Stimulated activated CD4-positive, alpha-beta T cell treated with anti-CD3 and anti-CD28 coated beads, Interleukin-1b, Interleukin-23, amount 100 ng/mL, for 1 hour (primary cell): ENCODE results near the gene ADSS1.

Experiments
- DNase-seq, 2 donors: peaks; one replicate each; pipeline ENCODE4 v3.0.0-alpha.2; 2020; ENCODE audit warnings: low read depth in 2 of 2

Gene ADSS1

DNA sequence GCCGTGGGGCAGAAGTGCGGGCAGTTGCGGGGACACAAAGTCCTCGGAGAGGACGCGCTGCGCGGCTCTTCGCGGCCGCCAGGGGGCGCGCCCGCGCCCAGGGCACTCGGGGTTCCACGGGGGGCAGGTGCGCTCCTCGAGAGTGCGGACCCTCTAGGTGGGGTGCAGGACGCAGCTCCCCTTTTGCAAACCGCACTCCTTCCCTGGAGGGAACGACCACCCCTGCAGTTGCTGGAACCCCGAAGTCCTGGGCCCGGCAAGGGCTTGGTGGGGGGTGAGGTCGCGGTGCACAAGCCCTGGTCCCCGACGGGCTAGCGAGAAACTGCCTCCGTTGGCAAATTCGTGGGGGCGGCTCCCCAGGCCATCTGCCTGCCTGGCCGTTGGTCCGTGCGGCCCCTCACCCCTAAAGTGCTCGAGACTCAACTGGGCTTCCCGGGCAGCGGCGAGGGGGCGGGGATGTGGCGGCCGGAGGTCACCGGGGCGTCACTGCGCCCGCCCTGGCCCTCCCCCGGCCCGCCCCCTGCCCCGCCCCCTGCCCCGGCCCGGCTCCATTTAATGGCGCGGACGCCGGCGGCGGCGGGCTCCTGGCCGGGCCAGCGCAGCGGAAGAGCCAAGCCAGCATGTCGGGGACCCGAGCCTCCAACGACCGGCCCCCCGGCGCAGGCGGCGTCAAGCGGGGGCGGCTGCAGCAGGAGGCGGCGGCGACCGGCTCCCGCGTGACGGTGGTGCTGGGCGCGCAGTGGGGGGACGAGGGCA, at the start of gene ADSS1:
Gene ADSS1 (plus strand): TSS at position 579 of the 756 bp plus-strand sequence. CDS start 42 bp downstream, at position 621.
- DNase-seq = peak in 1 of 2 donors; percentile 23

- DNase-seq = no peak
These were observed 48.6 kb upstream of the ADSS1 start for GRCh38 chr14:104675447-104675846.

DNA sequence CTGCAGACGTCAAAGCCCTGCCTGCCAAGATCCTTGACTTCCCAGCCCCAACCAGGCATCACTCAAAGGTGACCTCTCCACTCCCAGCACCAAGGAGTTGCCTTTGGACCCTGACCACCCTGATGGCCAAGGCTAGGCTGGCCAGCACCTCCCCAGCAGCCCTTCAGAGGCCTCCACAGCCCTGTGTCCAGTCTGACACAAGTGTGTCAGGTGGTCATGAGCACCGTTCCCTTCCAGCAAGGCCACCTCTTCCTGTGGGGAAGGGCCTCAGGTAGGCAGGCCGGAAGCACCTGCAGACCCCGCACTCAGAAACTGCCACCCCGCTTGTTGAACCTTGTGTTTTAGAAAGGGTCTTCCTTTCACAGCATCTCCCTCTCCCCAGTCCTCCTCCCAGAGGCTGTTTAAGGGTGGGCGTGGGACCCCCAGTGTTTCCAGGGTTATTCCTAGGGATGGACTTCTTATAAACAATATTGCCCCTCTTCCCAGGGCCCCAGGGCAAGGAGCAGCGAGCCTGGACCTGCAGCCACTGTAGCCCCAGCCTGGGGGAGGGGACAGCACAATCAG, 47.8 kb upstream of the ADSS1 start:
- DNase-seq = no peak

DNA sequence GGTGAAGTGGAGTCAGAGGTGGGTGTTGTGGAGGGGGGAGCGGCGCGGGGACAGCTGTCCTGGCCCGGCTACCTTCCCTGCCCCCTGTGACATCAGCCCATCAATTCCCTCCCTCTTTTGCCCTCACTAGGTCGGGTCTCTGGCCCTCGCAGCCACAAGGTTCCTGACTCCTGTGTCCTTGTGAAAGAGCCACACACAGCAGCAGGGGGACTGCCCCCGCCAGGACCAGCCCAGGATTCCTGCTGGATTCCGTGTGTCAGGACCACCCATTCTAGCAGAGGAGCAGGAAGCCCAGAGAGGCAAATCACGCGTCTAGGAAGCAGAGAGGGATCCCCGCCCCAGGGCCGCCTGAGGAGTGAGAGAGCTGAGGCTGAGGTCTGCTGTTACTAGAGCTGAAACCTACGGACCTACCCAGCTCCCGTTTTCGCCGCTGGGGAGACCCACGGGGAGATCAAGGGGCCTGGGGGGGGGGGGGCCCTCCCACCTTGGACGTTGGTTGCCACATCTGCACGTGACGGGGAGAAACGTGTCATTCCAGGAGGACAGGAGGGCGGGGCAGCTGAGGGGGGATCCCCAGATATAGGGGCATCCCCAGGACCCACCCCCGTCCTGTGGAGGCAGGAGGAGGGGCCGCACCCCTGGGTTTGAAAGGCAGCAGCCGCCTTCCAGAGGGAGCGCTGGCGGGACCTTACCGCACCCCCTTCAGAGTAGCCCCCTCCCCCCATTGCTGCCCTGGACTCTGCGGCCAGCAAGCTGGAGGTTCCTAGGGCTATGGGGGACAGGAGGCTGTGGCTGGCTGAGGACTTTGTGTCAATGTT, 47.1 kb upstream of the ADSS1 start:
- peak in 1 of 2 donors; percentile 46 for DNase-seq

- peak; percentile 42 to 53 for DNase-seq
These were observed 46.3 kb upstream of the ADSS1 start for GRCh38 chr14:104677512-104678332.

- no peak for DNase-seq
These were observed 45.7 kb upstream of the ADSS1 start for GRCh38 chr14:104678346-104678745.

DNA sequence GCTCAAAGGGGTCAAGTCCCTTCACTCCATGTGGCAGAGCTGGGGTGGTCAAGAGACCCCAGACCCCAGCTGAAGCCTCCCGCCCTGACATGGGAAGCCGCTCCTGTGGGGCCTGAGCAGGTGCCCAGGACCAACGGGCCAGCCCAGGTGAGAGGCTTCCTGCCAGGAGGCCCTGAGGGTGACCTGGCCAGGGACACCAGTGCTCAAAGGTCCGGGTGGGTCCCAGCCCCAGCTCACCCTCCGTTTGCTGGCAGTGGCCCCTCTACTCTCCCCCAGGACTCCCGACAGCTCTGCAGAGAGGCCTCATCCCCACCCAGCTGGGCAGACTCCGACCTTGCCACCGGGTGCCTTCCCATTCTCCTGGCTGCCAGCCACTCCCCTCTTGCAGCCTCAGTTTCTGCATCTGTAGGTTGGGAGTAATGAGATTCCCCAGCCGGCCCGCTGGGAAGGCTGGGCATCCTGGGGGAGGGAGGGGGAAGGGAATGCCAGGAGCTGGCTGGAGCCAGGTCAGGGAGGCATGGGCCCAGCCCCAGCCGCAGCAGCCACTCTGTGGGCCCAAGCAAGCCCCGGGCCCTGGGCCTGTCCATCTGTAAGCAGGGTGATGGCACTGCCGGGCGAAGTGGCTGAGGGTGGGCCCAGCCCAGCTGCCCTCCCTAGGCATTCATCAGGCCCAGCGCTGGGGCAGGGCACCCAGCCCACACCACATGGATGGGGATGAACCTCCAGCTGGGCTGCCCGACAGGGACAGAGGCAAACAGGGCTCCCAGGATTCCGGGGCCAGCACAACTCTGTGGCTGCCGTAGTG, 44.9 kb upstream of the ADSS1 start:
- DNase-seq = no peak

DNA sequence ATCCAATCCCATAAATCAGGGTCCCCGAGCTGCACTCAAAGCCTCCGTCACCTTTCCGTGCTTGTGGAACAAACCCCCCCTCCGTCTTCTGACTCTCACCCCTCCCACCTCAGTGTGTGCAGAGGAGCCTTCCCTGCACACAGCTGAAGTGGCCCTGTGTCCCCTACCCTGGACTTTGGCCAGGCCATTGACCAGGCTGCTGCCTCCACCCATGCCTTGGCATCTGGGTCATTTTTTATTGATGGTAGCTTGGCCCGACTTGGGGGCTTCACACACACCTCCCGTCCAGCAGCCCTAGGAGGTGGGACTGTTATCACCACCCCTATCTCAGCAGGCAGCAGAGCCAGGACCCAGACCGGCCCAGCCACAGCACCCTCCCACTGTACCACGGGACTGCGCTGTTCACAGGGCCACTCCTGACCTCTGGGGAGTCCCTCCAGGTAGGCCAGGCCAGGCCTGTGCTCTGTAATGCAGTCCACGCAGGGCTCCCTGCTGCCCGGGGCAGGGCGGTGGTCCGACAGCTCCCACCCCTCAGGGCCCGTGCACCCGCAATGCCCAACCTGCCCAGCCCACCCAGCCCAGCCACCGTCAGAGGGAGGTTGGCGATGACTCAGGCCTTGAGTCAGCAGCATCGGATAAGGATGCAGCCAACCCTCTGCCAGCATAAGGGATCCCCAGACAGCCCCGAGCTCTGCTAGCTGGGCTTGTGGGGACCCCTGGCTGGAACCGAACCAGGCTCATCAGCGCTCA, 43.8 kb upstream of the ADSS1 start:
- DNase-seq = no peak

DNA sequence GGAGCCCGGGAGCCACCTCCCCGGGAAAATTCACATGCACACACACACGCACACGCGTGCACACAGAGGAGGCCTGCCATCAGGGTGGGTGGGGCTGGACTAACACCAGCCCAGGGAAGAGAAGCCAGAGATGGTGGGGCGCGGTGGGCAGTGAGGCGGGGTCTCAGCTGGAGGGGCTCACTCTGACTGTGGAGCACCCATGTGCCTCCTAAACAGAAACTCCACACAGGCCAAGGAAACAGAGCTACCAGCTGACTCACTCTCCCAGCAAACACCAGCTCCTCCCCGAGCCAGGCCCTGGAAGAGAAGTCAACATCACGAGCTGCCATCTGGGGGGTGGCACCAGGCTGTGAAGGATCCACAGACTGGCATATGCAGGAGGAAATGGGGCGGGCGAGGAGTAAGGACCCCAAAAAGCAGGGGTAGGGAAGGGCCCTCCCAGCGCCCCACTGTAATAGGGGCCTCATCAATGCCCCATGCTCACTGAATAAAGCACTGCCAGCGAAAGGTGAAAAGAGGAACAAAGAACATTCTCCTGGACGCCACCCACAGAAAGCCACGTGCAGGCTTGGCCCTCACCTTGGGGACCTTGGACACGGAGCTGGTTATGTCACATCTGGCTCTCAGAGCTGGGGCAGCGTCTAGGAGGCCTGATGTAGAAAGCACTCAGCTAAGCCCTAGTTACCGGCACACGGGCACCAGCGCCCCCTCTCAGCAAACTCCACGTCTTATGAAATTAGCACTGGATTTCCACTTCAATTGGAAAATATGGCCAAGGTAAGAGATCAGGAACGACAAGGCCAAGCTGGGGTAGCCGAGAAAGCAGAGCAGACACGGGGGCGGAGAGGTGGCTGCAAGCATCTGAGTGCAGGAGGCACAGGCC, 43.0 kb upstream of the ADSS1 start:
- no peak for DNase-seq

GRCh38 chr14:104681689-104682074, 42.3 kb upstream of the ADSS1 start:
- no peak for DNase-seq

- DNase-seq = no peak
These were observed 41.9 kb upstream of the ADSS1 start for GRCh38 chr14:104682107-104682593.

- DNase-seq = no peak
These were observed 40.2 kb upstream of the ADSS1 start for GRCh38 chr14:104683653-104684448.

DNA sequence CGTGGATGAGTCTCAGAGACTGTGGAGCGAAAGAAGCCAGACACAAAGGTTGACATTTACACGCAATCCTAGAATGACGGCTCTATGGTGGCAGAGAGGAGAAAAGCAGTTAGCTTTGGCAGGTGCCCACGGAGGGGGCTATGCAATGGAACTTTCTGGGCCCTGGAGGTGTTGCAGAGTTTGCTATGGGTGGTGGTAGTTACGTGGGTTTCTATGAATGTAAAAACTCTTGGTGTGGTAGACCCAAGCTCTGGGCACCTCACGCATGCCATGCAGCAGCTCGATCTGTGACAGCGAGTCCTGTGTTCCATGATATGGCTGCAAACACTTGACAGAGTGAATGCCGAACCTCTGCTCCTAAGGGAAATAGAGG, 39.6 kb upstream of the ADSS1 start:
- no peak for DNase-seq

GRCh38 chr14:104685216-104685997, 38.6 kb upstream of the ADSS1 start:
- no peak for DNase-seq

DNA sequence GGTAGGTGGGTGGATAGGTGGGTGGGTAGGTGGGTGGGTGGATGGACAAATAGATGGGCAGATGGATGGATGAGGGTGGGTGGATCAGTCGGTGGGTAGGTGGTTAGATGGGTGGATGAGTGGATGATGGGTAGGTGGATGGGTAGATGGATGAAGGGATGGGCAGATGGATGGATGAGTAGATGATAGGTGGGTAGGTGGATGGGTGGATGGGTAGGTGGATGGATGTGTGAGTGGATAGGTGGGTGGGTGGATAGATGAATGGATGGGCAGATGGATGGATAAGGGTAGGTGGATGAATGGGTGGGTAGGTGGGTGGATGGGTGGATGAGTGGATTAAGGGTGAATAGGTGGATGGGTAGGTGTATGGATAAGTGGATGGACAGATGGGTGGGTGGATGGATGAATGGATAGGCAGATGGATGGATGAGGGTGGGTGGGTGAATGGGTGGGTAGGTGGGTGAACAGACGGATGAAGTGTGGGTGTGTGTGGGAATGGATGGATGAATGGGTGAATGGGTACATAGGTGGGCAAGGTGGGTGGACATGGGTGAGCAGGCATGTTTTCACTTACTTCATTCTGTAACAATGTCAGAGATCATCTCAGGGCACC, 37.9 kb upstream of the ADSS1 start:
- no peak for DNase-seq

GRCh38 chr14:104686624-104687517, 37.2 kb upstream of the ADSS1 start:
- no peak for DNase-seq
